Activated CD8-positive, alpha-beta memory T cell treated with anti-CD3 and anti-CD28 coated beads, Interleukin-2, amount 10 ng/mL, durations not matched to agents 7 days and 5 days (primary cell): ENCODE results near the gene PLCH1. TPM values are rescaled to one million over a fixed set of nuclear protein-coding genes. Genes with fewer than 3 reads are reported as not detected.
"Not testable (repeated sequence)": the region's sequence is repeated elsewhere in the genome, so short reads cannot be mapped to it uniquely, and the experiment has no call there.

Experiments
- ATAC-seq: fragments of 150-1000 bp; cut with Tn5 transposase; one replicate; pipeline ENCODE4 v1.10.0; 2021; ENCODE audit warnings: moderate library complexity
- CTCF ChIA-PET: fragments of 350-600 bp; sonication (Branson Sonifier 250); formaldehyde crosslinking; loops from one replicate; lab custom pipeline; 2021; ENCODE audit warnings: antibody characterized with exemption; lab: Charles Lee
- DNase-seq: peaks from one replicate; pipeline ENCODE4 v3.0.0-alpha.2; 2020
- H3K27ac Mint-ChIP-seq: one replicate; pipeline ENCODE4 v1.8.0; 2021; ENCODE audit warnings: mild to moderate bottlenecking, mixed read lengths
- H3K27me3 Mint-ChIP-seq: one replicate; pipeline ENCODE4 v1.8.0; 2021; ENCODE audit warnings: mixed read lengths
- H3K36me3 Mint-ChIP-seq: one replicate; pipeline ENCODE4 v1.8.0; 2021; ENCODE audit warnings: mild to moderate bottlenecking, mixed read lengths
- H3K4me1 Mint-ChIP-seq: one replicate; pipeline ENCODE4 v1.8.0; 2021; ENCODE audit warnings: mixed read lengths
- H3K4me3 Mint-ChIP-seq: one replicate; pipeline ENCODE4 v1.8.0; 2021; ENCODE audit warnings: mild to moderate bottlenecking, moderate library complexity, mixed read lengths
- H3K9me3 Mint-ChIP-seq: one replicate; pipeline ENCODE4 v1.8.0; 2022; ENCODE audit warnings: low read depth, mixed read lengths
- total RNA-seq, 2 experiments: library from RNA; stranded (reverse); gene quantifications; one replicate each; pipeline ENCODE4 v1.2.3, GENCODE V29; 2021

PLCH1 gene
- total RNA-seq, 2 experiments from 2014 or later, result 0.26 to 0.58 TPM

- Mint-ChIP-seq H3K27ac (no peak overlapping the region), H3K9me3 (peaks cover 3% of the 10 kb centered on the region), H3K36me3 (no peaks in the 10 kb centered on the region), H3K4me3 (no peak overlapping the region), H3K4me1 (no peaks in the 10 kb centered on the region), H3K27me3 (no peaks in the 10 kb centered on the region)
- CTCF ChIA-PET, result no interaction called here
- DNase-seq (no peak), ATAC-seq (no peak)
Measured at GRCh38 chr3:155618543-155618942, 126.3 kb downstream of the PLCH1 start.

GRCh38 chr3:155617346-155617925 lies 127.4 kb downstream of the PLCH1 start:
- CTCF ChIA-PET, result no interaction called here
- Mint-ChIP-seq H3K27me3 (no peaks in the 10 kb centered on the region), H3K9me3 (peaks cover 3% of the 10 kb centered on the region), H3K27ac (no peak overlapping the region), H3K36me3 (no peaks in the 10 kb centered on the region), H3K4me3 (no peak overlapping the region), H3K4me1 (no peaks in the 10 kb centered on the region)
- DNase-seq (no peak), ATAC-seq (no peak)

- H3K27me3 Mint-ChIP-seq, CTCF ChIA-PET, DNase-seq, H3K4me3 Mint-ChIP-seq, H3K27ac Mint-ChIP-seq, ATAC-seq, H3K4me1 Mint-ChIP-seq, H3K36me3 Mint-ChIP-seq, H3K9me3 Mint-ChIP-seq: not testable (repeated sequence)
Measured at GRCh38 chr3:155615141-155615540, 129.7 kb downstream of the PLCH1 start.

DNA sequence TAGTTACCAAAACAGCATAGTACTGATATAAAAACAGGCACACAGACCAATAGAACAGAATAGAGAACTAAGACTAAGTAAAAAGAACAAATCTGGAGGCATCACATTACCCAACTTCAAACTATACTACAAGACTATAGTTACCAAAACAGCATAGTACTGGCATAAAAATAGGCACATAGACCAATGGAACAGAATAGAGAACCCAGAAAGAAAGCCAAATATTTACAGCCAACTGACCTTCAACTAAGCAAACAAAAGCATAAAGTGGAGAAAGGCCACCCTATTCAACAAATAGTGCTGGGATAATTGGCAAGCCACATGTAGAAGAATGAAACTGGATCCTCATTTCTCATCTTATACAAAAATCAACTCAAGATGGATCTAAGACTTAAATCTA lies 130.5 kb downstream of the PLCH1 start:
- H3K27ac Mint-ChIP-seq, H3K9me3 Mint-ChIP-seq, CTCF ChIA-PET: not testable (repeated sequence)

DNA sequence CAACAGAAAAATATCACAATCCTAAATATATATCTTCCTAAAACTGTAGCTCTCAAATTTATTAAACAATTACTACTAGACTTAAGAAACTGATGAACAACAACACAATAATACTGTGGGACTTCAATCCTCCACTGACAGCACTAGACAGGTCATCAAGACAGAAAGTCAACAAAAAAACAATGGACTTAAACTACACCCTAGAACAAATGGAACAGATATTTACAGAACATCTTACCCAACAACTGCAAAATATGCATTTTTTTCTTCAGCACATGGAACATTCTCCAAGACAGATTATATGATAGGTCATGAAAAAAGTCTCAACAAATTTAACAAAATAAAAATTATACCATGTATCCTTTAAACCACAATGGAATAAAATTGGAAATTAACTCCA lies 133.4 kb downstream of the PLCH1 start:
- no peak overlapping the region for H3K27ac Mint-ChIP-seq
- H3K4me1 Mint-ChIP-seq, result no peaks in the 10 kb centered on the region
- ATAC-seq, result no peak
- CTCF ChIA-PET, result no interaction called here
- no peaks in the 10 kb centered on the region for H3K27me3 Mint-ChIP-seq
- H3K4me3 Mint-ChIP-seq, result no peak overlapping the region
- H3K9me3 Mint-ChIP-seq, result peaks cover 9% of the 10 kb centered on the region
- DNase-seq, result no peak
- no peaks in the 10 kb centered on the region for H3K36me3 Mint-ChIP-seq

More for the DNA sequence above, 130.5 kb downstream of the PLCH1 start:
- not testable (repeated sequence) for H3K36me3 Mint-ChIP-seq, ATAC-seq, H3K4me1 Mint-ChIP-seq, DNase-seq, H3K4me3 Mint-ChIP-seq, H3K27me3 Mint-ChIP-seq

- peaks cover 3% of the 10 kb centered on the region for H3K27me3 Mint-ChIP-seq
- CTCF ChIA-PET, result no interaction called here
- H3K4me3 Mint-ChIP-seq, result no peak overlapping the region
- H3K4me1 Mint-ChIP-seq, result no peaks in the 10 kb centered on the region
- DNase-seq (no peak), ATAC-seq (no peak)
- peaks cover 9% of the 10 kb centered on the region for H3K9me3 Mint-ChIP-seq
- no peaks in the 10 kb centered on the region for H3K36me3 Mint-ChIP-seq
- no peak overlapping the region for H3K27ac Mint-ChIP-seq
Measured at GRCh38 chr3:155609586-155609985, 135.3 kb downstream of the PLCH1 start.

- H3K9me3 Mint-ChIP-seq, result peaks cover 9% of the 10 kb centered on the region
- CTCF ChIA-PET, result no interaction called here
- H3K27me3 Mint-ChIP-seq, result peaks cover 6% of the 10 kb centered on the region
- no peaks in the 10 kb centered on the region for H3K4me1 Mint-ChIP-seq
- DNase-seq (no peak), ATAC-seq (no peak)
- no peak overlapping the region for H3K27ac Mint-ChIP-seq
- H3K4me3 Mint-ChIP-seq, result no peak overlapping the region
- no peaks in the 10 kb centered on the region for H3K36me3 Mint-ChIP-seq
Measured at GRCh38 chr3:155608228-155608920, 136.5 kb downstream of the PLCH1 start.

- CTCF ChIA-PET, result no interaction called here
- Mint-ChIP-seq H3K4me3 (no peak overlapping the region), H3K36me3 (no peaks in the 10 kb centered on the region), H3K9me3 (peaks cover 9% of the 10 kb centered on the region), H3K27me3 (peaks cover 6% of the 10 kb centered on the region), H3K4me1 (no peaks in the 10 kb centered on the region), H3K27ac (no peak overlapping the region)
- no peak for DNase-seq
- ATAC-seq, result no peak
Measured at GRCh38 chr3:155607761-155608160, 137.1 kb downstream of the PLCH1 start.

GRCh38 chr3:155605571-155605970 lies 139.3 kb downstream of the PLCH1 start:
- peaks cover 6% of the 10 kb centered on the region for H3K27me3 Mint-ChIP-seq
- no peak for DNase-seq
- ATAC-seq, result no peak
- no peaks in the 10 kb centered on the region for H3K36me3 Mint-ChIP-seq
- H3K9me3 Mint-ChIP-seq, result peaks cover 3% of the 10 kb centered on the region
- no peak overlapping the region for H3K4me3 Mint-ChIP-seq
- no peaks in the 10 kb centered on the region for H3K4me1 Mint-ChIP-seq
- H3K27ac Mint-ChIP-seq, result no peak overlapping the region
- CTCF ChIA-PET, result no interaction called here

- ATAC-seq, result no peak
- no peak overlapping the region for H3K4me3 Mint-ChIP-seq
Measured at GRCh38 chr3:155604967-155605366, 139.9 kb downstream of the PLCH1 start.

DNA sequence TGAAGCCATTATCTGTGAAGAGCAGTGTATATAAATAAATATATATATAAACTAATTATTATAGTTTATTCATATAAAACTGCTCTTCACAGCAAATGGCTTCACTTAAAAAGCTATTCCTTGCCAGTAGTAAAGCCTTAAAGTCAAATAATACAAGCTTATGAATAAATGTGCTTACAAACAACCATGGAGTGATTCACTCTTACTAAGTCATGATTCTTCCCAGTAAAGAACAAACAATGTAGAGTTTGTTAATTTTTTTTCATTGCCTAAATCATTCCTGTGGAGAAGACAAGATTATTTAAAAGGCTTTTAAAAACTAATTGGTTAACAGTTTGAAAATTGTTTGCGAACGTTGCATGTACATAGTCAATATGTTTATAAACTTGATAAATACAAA lies 140.7 kb downstream of the PLCH1 start:
- Mint-ChIP-seq H3K27ac (no peak overlapping the region), H3K27me3 (peaks cover 6% of the 10 kb centered on the region), H3K36me3 (no peaks in the 10 kb centered on the region), H3K4me1 (no peaks in the 10 kb centered on the region), H3K4me3 (no peak overlapping the region), H3K9me3 (peaks cover 1% of the 10 kb centered on the region)
- ATAC-seq (no peak), DNase-seq (no peak)
- CTCF ChIA-PET, result no interaction called here

More at GRCh38 chr3:155604967-155605366, 139.9 kb downstream of the PLCH1 start:
- Mint-ChIP-seq H3K36me3 (no peaks in the 10 kb centered on the region), H3K4me1 (no peaks in the 10 kb centered on the region), H3K27me3 (peaks cover 6% of the 10 kb centered on the region), H3K9me3 (peaks cover 3% of the 10 kb centered on the region), H3K27ac (no peak overlapping the region)
- no peak for DNase-seq
- CTCF ChIA-PET, result no interaction called here

- ATAC-seq (no peak), DNase-seq (no peak)
- peaks cover 6% of the 10 kb centered on the region for H3K27me3 Mint-ChIP-seq
- no peaks in the 10 kb centered on the region for H3K9me3 Mint-ChIP-seq
- CTCF ChIA-PET, result no interaction called here
- no peak overlapping the region for H3K4me3 Mint-ChIP-seq
- H3K27ac Mint-ChIP-seq, result no peak overlapping the region
- no peaks in the 10 kb centered on the region for H3K36me3 Mint-ChIP-seq
- no peaks in the 10 kb centered on the region for H3K4me1 Mint-ChIP-seq
Measured at GRCh38 chr3:155603302-155603701, 141.6 kb downstream of the PLCH1 start.

GRCh38 chr3:155602307-155602706 lies 142.6 kb downstream of the PLCH1 start:
- no peaks in the 10 kb centered on the region for H3K4me1 Mint-ChIP-seq
- H3K9me3 Mint-ChIP-seq, result no peaks in the 10 kb centered on the region
- peaks cover 6% of the 10 kb centered on the region for H3K27me3 Mint-ChIP-seq
- no peak for DNase-seq
- no peak for ATAC-seq
- H3K27ac Mint-ChIP-seq, result no peak overlapping the region
- CTCF ChIA-PET, result no interaction called here
- H3K4me3 Mint-ChIP-seq, result no peak overlapping the region
- H3K36me3 Mint-ChIP-seq, result no peaks in the 10 kb centered on the region

DNA sequence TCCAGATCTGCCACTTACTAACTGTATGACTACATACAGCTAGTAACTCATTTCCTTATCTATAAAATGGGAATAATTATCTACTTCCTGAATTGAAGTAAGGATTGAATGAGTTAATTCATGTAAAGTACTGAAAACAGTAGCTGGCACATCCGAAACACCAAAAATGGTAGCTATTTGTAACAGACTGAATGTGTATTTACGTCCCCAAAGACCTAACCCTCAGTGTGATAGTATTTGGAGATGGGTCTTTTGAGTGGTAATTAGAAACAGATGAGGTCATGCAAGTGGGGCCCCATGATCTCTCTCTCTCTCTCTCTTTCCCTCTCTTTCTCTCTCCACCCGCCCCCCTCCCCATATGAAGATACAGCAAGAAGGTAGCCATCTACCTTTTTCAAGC lies 146.2 kb downstream of the PLCH1 start:
- Mint-ChIP-seq H3K36me3 (no peaks in the 10 kb centered on the region), H3K27me3 (no peaks in the 10 kb centered on the region), H3K27ac (no peak overlapping the region), H3K4me1 (no peaks in the 10 kb centered on the region), H3K9me3 (no peaks in the 10 kb centered on the region), H3K4me3 (no peak overlapping the region)
- no peak for ATAC-seq
- CTCF ChIA-PET, result no interaction called here
- no peak for DNase-seq
